Ureter (tissue), 1 donor: ENCODE measurements around the gene CNNM2. TPM values are rescaled to one million over a fixed set of nuclear protein-coding genes. Genes with fewer than 3 reads are reported as not detected.
"Not testable (repeated sequence)": the region's sequence is repeated elsewhere in the genome, so short reads cannot be mapped to it uniquely, and the experiment has no call there.

Experiments
- DNase-seq: peaks from one replicate; pipeline ENCODE4 v3.0.0-alpha.2; 2020; ENCODE audit warnings: low spot score
- total RNA-seq: library from RNA; stranded (reverse); gene quantifications from one replicate; pipeline ENCODE4 v1.2.4, GENCODE V29; 2023
- donor health status: DM: yes; HTN: yes; CAD: no.

The CNNM2 gene
- total RNA-seq, 1 donor from 2014 or later: 12.7 TPM

DNA sequence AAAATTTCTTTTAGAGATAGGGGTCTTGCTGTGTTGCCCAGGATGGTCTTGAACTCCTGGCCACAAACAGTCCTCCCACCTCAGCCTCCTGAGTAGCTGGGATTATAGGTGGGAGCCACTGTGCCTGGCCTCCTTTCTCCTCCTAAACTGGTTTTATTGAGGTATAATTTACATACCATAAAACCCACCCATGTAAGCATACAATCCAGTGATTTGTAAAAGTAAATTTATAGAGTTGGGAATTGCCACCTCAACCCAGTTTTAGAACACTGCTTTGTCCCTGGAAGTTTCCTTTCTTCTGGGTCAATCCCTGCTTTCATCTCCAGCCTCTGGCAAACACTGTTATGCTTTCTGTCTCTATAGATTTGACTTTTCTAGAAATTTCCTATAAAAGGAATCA is 49.0 kb downstream of the CNNM2 start:
- DNase-seq: no peak

DNA sequence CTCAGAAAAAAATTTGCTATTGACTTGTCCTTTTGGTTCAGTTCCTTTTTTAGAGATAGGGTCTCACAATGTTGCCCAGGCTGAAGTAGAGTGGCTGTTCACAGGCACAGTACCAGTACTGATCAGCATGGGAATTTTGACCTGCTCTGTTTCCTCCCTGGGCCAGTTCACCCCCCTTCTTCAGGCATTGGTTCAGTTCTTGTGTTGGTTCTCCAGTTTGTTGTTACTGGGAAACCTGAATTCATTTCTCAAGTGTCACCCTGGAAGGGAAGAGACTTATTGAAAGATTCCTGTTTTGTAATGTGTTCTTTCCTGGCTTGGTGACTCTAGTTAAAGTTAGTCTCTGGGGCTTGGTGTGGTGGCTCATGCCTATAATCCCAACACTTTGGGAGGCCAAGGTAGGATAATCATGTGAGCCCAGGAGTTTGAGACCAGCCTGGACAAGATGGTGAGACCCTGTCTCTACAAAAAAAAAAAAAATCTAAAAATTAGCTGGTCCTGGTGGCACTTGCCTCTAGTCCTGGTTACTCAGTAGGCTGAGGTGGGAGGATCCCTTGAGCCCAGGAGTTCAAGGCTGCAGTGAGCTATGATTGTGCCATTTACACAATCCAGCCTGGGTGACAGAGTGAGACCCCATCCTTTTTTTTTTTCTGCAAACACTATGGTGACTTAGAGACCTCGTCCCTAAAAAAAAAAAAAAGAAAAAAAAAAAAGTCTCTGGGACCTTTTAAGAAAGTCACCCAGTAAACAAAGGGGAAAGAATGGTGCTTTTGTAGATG is 52.7 kb downstream of the CNNM2 start:
- no peak for DNase-seq

DNA sequence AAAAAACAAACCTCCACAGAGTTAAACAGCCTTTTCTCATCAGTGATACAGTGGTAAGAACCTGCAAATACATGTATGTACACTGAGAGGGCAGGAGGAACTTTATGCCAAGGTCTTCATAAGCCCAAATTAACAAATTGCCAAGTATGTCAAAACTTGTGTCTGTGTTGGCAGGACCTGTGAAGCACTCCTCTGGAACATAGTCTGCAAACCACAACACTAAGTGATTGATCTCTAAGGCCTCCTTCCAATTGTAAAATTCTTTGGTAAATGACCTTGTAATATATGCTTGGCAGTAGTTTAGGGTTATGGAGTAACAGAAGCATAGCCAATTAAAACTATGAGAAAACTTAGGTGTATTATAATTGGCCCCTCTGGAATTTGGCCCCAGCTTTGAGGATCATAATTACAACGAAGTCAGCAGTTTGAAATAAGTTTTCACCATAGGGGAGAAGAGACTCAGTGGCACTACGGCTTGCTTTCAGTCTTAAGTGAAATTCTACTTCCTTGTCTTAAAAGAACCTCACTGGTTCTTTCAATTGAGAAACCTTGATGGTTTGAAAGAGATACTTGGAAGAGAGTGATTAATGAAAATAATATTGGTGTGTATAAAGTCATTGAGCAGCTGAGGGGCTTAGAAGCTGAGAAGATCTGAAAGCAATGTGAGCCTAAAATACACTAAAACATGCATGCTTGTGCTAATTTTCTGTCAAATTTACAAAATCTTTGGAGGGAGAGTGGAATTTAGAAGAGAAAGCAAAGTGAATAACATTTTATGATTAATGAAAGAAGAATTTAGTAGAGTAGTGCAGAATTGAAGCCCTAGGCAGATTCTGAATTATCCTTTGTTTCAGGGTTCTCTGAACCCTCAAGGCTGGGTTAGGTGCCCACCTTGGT is 57.6 kb downstream of the CNNM2 start:
- no peak for DNase-seq

DNA sequence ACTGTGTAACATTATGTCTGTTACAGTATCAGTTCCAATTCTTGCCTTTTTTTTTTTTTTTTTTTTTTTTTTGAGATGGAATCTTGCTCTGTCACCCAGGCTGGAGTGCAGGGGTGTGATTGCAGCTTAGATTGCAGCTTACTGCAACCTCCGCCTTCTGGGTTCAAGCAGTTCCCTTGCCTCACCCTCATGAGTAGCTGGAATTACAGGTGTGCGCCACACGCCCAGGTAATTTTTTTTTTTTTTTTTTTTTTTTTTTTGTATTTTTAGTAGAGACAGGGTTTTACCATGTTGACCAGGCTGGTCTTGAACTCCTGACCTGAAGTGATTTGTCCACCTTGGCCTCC is 58.3 kb downstream of the CNNM2 start:
- DNase-seq: not testable (repeated sequence)

DNA sequence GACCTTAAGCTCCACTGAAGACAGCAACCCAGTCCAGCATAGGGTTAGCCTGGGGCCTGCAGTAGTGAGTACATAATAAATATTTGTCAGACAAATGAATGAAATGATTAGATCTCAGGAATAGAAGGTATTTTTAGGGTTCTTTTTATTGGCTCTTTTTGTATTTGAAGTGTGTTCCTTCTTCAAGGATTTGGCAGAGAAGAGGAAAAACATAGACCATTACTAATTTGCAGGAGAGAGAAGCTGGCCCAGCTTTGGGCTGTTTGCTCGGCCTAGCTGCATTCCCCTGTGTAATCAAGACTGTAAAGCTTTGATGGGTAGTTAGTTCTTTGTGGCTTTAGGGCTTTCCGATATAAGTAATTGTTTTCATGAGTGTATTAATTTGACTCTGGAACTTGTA is 64.2 kb downstream of the CNNM2 start:
- DNase-seq: no peak

DNA sequence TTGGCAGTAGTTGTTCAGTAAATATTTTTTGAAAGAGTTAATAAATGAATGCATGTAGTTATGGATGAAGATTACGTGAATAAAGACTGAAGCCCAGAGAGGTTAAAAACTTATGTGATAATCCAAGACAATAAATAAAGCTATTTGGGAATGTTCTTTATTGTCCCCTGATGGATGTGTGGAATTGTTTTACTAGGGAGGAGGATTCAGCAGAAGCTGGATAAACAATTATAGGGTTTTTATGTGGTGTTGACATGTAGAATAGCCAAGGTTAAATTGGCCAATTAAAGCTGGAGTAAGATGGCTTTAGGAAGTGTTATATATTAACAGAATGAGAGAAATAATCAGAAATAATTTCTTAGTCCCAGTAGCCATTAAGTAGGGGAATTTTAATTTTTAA is 66.0 kb downstream of the CNNM2 start:
- no peak for DNase-seq

DNA sequence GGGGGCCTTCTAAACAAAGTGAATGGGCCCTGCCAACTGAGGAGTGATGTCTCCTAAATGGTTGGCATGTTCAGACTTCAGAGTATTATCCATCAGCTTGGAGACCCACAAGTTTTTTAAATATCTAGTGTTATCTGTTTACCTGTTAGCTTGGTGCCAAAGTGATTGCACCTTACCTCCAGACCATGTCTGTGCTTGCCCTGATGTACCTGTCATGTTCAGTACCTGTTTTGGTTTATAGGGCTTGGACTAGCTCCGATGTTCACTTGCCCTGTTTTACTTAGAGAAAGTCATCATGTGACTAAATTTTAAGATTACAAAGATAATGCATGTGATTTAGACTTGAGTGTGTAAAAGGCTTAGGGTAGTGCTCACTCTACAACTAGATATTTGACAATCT is 67.7 kb downstream of the CNNM2 start:
- no peak for DNase-seq

DNA sequence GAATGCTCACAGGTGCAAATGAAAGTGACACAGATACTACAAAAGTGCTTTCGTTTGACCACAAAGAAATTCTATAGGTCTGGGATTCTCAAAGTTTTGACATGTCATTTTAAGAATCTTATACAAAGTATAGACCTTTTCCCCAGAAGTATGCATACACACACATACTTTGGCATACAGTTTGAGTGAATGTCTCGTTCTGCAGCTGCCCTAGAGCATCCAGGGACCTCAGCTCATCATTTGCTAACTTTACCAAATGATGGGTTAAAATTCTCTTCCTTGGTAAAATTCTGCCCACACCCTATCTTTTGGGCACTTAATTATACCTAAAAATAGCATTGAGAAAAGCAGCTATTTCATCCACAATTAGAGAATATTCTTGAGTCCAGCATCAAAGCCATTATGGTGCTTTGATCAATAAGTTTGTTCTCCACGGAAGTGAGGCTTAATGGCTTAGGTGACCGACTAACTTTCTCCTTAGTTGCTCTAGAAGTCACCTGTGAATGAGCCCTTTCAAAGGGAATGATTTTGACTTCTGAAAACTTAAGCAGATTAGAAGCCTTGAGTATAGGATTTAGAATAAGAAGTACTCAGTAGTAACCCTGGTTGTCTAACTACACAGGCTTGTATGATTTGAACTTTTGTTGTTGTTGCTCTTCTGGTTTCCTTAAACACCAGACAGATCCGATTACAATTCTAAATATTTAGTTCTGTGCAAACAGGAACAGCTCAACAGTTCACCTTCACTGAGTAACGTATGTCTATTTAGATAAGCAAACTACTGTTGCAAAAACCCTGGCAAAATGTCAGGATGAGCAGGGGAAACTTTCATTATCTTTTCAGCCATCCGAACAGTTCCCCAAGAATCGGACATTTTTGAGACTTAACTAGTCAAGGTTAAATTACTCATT is 70.6 kb downstream of the CNNM2 start:
- no peak for DNase-seq

DNA sequence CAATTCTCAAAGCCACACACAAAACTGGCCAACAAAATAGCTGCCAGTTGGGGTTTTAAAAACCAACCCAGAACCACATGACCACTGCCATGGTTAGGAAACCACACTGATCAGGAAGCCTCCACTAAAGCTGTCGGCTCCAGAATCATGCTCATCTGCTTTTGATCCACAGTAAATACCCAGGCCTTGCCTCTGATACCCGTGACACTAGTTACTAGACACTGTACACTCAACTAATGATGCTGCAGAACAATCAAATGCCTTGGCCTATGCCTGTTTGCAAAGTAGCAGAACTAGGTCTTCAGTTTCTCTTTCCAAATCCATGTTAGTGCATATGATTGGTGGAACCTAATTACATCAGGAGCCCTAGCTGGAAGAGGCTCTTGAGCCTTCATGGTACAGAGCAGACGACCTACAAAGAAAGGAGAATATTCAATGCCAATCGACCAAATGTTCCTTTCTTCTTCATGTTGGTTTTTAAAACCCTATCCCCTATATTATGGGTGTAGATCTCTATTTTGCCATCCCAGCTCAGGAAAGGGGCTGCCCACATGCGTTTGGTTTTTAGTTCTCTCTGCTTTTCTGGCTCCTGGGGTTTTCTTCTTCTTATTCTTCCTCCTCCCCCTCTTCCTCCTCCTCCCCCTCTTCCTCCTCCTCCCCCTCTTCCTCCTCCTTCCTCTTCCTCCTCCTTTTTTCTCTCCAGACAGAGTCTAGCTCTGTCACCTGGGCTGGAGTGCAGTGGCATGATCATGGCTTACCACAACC is 76.6 kb downstream of the CNNM2 start:
- no peak for DNase-seq

DNA sequence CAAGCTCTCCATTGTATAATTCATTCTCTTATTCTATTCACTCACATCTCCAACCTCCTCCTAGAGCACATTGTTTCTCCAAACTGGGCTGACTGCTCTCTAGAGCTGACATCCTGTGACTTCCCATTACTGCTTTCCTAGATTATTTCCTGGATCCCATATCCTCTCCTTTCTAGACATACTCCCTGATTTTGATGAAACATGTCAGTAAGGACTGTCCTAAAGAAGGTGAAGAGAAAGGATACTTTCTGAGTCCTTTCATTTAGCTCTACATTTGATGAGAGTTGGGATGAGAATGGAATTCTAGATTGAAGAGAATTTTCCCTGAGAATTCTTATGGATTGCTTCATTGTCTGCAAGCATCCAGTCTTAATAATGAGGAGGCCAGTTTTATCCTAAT is 78.8 kb downstream of the CNNM2 start:
- DNase-seq: no peak

DNA sequence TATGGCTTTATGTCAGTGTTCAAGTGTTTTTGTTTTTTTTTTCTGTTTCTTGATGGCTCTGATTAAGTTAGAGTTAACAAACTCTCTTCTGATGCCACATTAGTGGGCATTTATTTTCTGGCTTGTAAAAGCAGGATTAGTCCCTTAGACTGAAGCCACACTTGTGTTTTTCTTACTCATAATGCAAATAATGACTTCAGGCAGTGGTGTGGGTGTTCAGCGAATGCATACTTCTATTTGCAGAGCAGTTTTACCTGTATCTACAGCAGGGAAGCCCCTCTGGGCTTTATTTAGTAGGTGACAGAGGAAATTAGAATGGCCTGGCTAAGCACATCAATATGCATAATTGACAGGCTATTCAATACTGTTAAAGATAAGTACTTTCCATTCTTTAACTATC is 79.9 kb downstream of the CNNM2 start:
- DNase-seq: no peak

DNA sequence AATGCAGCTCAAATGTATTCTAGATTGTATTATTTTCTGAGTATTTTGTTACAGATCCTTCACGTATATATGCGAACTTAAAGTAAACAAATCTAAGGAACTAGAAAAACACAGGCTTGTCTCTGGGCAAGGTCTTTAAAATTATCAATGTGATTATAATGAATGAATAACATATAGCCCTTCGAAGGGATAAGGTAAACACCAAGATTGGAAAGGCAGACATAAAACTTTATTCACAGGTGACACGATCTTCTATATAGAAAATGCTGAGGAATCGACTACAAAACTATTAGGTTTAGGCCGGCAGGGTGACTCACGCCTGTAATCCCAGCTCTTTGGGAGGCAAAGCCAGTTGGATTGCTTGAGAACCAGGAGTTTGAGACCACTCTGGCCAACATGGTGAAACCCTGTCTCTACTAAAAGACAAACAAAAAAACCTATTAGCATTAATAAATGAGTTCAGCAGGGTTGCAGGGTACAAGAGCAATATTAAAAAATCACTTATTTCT is 80.4 kb downstream of the CNNM2 start:
- DNase-seq: no peak

DNA sequence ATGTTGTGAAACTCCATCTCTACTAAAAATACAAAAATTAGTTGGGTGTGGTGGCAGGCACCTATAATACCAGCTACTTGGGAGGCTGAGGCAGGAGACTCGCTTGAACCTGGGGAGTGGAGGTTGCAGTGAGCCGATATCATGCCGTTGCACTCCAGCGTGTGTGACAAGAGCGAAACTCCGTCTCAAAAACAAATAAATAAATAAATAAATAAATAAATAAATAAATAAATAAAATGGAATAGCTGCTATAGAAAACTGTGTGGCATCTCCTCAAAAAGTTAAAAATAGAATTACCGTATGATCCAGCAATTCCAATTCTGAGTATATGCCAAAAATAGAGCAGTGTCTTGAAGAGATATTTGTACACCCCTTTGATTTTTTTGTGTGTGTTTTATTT is 82.0 kb downstream of the CNNM2 start:
- DNase-seq: not testable (repeated sequence)

DNA sequence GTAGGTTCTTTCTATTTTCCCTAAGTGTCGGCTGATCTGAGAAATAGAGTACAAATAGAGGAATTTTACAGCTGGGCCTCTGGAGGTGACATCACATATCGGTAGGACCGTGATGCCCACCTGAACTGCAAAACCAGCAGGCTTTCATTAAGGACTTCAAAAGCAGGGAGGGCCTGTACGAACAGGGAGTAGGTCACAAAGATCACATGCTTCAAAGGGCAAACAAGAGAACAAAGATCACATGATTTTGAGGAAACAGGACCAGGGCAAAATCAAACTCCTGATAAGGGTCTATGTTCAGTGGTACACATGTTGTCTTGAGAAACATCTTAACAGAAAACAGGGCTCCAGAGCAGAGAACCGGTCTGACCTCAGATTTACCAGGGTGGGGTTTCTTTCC is 88.9 kb downstream of the CNNM2 start:
- no peak for DNase-seq

DNA sequence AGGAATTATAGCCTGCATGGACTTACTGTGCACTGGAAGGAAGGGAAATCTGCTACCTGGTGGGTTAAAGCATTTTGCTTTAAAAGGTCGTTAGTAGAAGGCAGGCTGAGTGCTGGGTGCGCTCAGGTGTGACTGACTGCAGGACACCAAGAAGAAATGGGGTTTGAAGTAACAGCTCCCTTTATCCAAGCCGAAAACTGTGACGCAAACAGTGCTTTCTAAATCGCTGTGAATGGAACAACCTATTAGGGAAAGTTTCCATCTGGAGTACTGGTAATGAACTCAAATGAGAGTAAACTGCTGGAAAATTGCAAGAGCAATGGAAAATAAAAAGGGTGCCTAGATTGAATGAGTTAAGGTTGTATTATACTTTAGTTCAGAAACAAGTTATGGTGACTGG is 95.3 kb downstream of the CNNM2 start:
- no peak for DNase-seq

DNA sequence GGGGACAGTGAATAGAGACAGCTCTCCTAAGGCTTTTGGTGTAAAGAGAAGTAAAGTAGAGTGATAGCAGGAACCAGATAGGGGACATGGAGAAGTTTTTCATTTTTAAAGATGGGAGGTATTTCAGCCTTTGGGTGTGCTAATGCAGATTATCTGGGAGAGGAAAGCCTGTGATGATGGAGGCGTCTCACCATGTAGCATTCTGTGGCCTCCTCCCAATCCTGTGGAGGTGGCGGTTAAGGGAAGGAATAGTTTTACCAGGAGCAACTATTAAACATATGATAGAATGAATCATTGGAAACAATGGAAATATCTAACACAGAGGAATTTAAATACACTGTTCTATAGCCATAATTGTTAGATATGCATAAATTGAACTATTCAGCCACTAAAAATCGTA is 101.3 kb downstream of the CNNM2 start:
- DNase-seq: no peak

DNA sequence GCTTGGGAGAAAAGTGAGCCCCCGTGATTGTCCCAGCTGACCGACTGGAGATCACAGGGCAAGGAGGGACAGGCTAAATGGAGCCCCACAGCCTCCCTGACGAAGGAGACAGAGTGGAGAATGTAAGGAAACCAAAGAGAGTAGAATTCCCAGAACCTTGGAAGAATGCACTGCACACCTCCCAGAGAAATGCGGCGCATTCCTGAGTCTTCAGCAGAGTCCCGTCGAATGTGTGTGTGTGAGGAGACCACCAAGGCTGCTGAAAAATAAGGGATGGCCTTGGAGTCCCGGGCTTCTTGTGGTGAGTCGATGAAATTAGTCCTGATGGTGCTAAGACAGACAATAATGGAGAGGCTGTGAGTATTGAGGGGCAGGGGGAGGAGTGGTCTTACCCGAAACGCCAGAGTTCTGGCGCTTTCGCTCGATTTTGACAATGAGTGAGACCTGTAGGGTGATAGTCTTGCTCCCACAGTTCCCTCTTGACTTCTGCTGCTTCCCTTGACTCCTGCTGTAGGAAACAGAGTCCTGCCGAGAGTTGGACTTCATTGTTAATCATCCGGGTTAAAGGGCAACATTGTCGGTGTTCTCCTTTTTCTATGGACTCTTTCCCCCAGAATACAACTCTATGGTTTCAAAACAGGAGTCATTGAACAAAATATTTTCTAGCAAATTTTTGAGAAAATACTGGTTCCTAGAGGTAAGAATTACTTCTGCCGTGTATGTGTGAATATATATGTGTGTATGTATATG is 103.2 kb downstream of the CNNM2 start:
- DNase-seq: no peak

DNA sequence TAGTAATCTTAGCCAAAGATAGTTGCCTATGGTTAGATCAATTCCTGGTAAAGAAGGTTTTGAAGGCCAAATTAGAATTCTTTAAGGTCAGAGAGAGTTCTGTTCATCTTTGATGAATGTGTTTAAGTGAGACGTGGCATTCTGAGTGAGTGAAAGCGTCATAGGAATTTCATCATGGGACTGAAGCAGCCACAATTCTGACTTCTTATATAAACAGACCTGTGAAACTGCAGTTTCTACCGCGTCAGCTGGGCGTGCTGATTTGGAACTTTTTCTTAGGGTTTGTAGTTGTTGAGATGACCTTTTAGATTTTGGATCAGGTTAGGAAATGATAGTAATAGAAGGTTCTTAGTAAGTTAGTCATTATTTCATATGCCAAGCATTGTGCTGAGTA is 103.8 kb downstream of the CNNM2 start:
- no peak for DNase-seq

DNA sequence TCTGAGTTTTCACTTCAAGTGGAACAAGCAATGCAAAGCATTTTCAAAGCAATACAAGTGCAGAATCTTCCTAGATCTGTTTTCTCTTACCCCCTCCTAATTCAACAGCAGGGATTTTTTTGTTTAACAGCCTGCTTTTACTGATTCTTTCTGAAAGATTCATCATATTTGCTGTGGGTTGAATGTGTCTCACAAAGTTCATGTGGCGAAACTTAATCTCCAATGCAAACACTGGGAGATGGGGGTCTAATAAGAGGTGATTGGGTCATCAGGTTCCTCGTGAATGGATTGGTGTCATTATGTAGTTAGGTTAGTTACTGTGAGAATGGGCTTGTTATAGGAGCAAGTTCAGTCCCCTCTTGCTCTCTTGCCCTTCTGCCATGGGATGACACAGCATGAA is 107.6 kb downstream of the CNNM2 start:
- DNase-seq: no peak

DNA sequence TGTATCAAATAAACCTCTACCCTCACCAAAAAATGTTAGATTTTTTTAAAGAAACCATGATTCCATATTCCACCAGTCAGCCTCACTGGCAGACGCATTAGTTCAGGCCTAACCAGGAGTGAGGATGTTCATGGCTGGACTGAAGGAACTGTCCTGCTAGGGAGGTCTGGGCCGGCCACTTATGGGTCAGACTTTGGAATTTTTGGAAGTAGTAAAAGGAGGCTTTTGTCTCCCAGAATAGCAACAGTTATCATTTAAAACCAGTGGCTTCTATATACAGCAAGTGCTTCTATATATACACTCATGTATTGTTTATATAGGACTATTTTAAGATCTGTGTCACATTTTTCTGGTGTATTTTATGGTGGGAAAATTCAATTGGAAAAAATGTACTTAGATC is 120.5 kb downstream of the CNNM2 start:
- DNase-seq: no peak

DNA sequence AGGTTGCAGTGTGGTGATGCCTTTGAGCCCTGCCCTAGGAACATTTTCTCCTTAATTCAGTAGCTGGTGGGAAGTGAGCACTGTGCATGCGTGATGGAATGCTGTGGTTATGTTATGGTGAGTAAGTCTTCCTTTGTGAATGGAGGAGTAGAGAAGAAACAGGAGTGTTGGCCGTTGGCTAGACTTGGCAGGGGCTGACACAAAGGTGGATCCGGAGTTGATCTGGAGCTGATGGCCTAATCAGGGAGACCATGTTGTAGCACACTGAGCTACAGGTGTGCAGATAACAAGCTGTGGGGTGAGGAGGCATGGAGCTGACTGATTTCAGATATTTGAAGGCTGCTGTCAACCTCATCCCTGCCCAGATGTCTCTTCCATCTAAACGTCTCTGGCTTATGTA is 122.3 kb downstream of the CNNM2 start:
- DNase-seq: no peak
